Spleen (tissue), 7 donors: Measurements from ENCODE around the gene BTBD2.

ENCODE experiments used
- CTCF ChIP-seq, 11 experiments: fragments of 200-600 bp in 7 of 11; fragments of 450-650 bp in 4 of 11; sonication (generic) in 4 of 11; IDR thresholded peaks in 8 of 11; conservative IDR thresholded peaks in 3 of 11; 1 replicate in 7 of 11; 2 replicates in 4 of 11; pipeline versions ENCODE4 v1.4.0 to v1.8.0; 2016 to 2021; ENCODE audit warnings: antibody characterized with exemption in 11 of 11, inconsistent platforms in 4 of 11, mild to moderate bottlenecking in 1 of 11
- POLR2A ChIP-seq, 3 donors: fragments of 450-650 bp; IDR thresholded peaks; one replicate each; pipeline ENCODE4 v1.5.1; 2017; ENCODE audit warnings: antibody characterized with exemption in 3 of 3, mild to moderate bottlenecking in 1 of 3
- POLR2AphosphoS5 ChIP-seq, 3 donors: sonication (generic); formaldehyde crosslinking; IDR thresholded peaks; one replicate each; pipeline ENCODE4 v1.5.1; 2017; ENCODE audit warnings: antibody characterized with exemption in 3 of 3
- donor health status: DM: no; HTN: no; CAD: no; lungs with moderate emphysema.
- donor health status: DM: no; HTN: no; CAD: no.
- donor health status: DM: no; HTN: no; CAD: no.

- TF ChIP-seq CTCF (IDR thresholded peaks at IDR 0.05 in 8 of 11, conservative IDR thresholded peaks at IDR 0.05 in 3 of 11): no peak
- peak in 1 of 3 donors; percentile 32 for TF ChIP-seq POLR2A (IDR thresholded peaks at IDR 0.05)
- peak; percentile 90 to 94 (median 94) for TF ChIP-seq POLR2AphosphoS5 (IDR thresholded peaks at IDR 0.05)
These were observed 26.4 kb upstream of the BTBD2 start for GRCh38 chr19:2041683-2042484.
